T follicular helper cell (primary cell): Measurements from ENCODE around the gene ARAP3.

ENCODE experiments used
- DNase-seq: peaks from one replicate; pipeline ENCODE4 v3.0.0-alpha.2; 2020; ENCODE audit warnings: low read depth

Gene ARAP3

DNA sequence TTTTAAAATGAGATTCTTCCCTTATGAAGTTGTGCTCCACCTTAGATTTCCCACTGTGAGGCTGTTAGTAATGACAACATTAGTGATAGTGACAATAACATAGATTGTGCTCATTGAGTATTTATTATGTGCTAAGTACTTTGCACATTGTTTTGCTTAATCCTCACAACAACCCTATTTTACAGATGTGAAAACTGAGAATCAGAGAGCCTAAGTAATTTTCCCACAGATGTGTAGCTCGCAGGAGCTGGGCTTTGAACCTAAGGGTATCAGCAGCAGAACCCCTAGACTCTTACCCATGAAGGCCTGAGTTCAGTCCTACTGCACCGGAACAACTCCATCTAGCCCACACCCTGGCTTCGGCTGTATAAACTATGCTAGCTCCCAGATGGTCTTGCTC is 15.6 kb upstream of the ARAP3 start:
- no peak for DNase-seq

DNA sequence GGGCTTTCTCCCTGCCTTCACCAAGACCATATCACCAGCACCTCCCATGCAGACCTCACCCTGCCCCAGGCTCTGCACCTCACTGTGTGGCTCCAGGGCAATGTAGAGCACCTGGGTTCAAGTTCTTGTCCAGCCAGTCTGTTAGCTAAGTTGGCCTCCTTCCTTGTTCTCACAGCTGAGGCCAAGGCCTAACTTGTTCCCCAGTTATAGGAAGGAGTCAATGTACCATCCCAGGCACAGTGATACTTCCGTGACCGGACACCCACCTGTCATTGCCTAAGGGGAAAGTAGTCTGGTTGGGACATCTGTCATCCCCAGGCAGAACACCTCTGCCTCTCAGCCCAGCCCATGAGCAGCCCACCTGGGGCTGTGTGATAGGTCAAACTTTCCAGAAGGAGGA is 14.4 kb upstream of the ARAP3 start:
- DNase-seq: no peak

DNA sequence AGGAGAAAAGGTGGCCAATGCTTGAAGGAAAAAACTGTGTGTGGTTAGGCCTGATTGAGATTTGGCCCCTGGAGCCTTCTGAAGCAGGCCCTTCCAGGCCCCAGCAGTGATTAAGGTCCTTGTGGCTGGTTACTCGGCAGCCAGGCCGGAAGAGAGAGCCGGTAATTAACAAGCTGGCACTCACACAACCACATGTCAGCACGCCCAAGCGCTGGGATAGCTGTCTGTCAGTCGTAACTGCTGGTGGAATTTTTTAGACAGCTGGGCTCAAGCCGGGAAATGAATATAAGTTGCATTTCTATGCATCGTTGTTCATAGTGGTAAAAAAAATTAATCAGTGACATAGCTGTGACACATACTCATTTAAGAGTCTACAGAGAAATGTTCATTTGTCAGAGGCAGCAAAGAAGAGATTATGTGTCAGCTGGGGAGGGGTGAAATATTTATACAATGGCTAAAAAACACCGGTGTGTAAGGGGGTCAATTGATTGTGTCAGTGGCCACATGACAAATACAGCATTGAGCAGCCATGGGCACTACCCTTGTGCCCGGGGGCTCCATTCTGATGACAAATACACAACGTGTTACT is 13.7 kb upstream of the ARAP3 start:
- no peak for DNase-seq

DNA sequence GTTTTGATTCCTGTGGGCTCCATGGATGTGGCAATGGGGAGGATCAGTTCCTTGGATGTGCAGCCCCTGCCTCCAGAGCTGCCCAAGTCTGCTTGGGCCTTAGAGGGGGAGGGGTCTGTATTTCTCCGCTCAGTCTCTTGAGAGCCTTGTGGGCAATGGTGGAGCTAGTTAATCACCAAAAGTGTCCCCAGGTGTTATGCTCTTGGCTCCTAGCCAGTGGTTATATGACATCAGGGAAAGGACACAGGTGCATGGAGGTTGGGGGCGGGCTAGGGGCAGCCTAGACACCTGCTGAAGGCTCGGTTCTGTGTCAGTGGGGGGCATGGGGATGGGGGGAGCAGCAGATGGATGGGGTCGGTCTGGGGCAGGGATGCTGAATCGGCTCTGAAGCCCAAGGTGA is 12.4 kb upstream of the ARAP3 start:
- no peak for DNase-seq

DNA sequence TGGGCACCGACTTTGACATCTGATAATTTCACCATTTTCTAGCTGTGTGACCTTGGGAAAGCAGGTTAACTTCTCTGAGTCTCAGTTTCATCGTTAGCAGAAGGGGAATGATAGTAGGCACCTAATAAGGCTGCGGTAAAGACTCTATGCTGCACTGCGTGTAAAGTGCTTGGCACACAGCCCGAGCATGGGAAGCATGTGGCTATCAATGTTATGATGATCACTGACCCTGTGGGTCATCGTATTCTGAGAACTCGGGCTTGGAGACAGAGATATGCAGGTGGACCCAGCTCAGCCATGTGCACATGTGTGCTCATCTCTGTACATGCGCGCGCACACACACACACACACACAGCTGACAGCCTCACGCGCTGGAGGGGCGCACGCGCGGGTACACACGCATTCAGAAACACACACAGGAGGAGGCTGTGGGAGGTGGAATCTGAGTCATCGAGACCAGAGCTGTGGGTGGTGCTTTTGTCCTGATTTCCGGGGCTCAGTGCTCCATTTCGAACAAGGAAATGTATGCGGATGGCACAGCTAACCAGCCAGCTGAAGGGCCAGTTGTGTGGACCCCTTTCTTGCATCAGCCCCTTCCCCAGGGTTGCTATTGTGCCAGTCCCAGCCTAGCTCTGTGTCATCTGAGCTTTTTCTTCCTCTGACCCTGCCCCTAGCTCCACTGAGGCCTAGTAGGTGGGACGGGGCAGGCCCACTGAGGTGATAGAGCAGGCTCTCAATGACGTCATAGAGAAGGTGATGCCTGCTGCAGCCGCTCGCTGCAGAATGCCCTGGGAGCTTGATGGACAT is 11.1 kb upstream of the ARAP3 start:
- DNase-seq: peak; percentile 62

DNA sequence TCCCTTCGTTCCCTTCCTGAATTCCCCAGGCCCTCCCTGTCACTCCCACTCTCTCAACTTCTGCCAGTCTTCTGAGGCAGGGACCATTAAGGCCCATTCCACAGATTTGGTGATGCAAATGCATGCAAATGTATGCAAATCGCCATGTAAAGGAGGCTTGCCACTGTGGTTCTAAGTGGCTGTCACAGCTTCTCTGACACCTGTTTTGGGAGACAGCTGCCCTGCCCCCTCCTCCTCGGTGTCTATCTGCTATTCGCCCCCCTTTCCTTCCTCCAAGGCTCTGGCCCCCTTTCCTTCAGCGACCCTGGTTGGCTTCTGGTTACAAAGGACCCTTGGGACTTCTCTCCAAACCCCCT is 10.5 kb upstream of the ARAP3 start:
- DNase-seq: no peak

DNA sequence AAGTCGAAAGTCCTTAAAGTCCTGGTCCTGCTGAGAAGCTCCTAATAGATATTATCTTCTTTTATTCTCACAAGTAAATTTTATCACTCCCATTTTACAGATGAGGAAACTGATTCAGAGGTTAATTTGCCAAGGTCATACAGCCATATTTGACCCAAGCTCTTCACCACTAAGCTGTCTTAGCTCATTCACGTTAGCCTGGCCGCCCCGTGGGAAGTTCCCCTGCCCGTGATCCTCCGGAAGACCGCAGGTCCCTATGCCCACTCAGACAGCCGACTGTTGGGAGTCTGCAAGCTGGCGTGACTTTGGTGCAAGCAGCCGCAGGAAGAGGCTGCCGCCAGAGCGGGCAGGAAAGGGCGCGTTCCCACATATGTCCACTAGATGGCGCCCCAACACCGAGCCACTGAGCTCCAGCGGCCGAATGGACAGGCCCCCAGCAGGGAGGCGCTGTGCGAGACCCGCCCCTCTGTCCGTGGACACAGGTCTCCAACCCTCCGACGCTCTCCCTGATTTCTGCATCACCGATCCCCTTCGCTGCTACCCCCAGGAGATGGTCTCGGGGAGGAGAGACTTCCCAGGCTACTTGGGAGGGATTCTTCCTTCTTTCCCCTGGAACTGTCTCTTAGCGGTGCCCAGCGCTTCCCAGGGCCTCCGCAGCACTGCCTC is 10.0 kb upstream of the ARAP3 start:
- peak; percentile 71 for DNase-seq

DNA sequence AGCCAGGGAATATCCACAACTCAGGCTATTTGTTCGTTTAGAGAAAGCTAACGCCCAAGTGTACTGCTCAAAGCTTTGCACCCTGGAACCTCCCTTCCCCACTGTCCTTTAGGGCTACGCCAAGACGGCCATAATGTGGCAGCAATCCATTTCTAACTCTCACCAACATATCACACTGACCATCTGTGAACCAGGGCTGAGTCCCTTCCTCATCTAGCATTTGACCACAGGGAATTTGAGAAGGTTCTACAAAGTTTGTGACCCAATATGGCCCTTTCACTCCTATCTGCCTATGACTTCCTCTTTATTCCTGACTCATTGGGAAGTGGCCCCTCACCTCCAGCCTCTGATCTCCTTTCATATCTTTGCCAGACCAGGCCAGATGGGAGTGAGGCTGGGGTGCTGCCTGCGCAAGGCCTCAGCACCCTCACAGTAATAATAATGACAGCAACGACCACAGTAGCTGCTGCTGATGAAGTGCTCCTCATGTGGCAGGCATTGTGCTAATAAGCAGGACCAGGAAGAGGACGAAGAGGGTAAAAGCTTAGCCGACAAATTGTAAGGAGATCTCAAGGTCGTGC is 9.3 kb upstream of the ARAP3 start:
- DNase-seq: no peak

DNA sequence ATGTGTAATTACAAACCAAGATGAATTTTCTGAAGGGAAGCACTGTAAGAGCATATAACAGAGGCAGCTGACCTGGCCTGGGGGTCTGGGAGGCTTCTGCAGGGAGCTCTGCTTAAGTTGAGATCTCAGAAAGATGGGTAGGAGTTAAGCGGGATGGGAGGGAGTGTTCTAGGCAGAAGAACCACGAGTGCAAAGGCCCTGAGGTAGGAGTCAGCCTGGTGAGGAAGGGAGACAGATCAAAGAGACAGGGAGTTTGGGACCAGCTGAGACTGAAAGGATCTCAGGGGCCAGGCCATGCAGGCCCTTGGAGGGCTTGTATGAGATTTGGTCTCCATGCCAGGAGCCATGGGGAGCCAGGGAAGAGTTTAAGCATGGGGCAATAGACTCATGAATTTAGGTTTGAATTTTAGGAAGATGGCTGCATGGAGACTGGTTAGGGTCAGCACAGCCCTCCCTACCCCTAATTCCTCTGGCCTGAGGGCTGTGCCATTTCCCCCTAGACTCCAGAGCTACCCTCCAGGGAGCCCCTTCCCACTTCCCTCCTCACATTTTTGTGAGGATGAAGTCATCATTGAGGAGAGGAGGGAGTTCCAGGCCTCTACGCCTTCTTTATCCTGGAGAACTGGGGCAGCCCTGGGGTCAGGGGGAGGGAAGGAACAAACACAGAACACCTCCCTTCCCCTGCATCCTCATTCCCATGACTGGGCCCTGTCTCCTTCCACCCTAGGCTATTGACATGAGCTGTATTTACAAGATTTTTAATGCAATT is 4.8 kb upstream of the ARAP3 start:
- DNase-seq: no peak

DNA sequence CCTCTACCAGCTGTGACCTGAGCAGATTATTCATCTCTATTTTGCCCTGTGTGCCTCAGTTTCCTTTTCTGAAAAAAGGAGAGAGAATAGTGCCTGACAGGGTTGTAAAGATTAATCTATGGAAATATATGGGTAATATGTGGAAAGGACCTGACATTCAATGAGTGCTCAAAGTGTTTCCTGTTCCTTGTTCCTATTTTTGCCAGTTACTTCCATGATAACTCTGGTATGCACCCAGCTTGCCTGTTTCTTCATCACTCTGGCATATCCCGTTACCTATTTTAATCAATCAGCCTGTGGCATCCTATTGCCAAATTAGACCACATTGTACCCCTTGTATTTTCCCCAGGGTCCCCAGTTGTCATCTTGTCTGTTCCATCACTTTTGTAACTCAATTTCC is 3.6 kb upstream of the ARAP3 start:
- no peak for DNase-seq

DNA sequence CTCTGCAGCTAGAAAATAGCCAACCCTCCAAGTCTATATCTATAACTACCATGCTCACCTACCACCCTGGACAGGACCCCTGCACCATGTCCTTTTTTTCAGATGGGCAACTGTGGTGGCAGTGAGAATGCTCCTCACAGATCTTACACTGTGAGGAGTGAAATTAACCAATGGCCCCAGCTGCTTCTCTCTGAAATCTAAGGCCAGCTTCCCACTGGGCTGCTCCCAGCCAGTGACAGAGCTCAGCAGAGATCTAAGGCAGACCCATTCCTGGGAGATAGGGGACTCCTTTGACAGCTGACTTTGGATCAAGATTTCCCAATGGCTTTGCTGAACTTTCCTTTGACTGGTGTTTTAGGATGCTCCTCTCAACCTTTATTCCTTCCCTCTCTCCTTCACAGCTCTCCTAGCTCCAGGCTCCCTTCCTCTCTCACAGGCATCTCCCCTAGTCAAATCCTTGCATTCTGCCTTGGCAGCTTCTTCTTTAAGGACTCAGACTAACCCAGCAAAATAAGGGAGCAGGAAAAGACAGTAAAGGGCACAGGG is 1.6 kb upstream of the ARAP3 start:
- DNase-seq: no peak

DNA sequence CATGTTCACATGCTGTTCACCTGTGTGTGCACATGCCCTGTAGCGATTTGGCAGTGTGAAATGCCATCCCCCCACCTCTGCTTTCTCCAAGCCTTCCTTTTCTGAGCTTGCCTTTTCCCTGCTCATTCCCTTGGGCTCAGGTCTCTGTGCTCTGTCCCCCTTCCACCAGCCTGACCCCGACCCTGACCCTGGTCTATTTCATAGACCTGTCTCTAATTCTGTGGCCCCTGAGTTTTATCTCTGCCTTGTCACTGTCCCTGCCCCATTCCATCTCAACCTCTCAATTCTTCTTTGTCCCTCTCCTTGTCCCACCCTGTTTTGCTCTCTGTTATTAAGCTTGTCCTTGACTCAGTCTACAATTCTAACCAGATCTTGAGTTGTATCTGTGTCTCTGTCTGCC is 735 bp downstream of the ARAP3 start:
- no peak for DNase-seq

DNA sequence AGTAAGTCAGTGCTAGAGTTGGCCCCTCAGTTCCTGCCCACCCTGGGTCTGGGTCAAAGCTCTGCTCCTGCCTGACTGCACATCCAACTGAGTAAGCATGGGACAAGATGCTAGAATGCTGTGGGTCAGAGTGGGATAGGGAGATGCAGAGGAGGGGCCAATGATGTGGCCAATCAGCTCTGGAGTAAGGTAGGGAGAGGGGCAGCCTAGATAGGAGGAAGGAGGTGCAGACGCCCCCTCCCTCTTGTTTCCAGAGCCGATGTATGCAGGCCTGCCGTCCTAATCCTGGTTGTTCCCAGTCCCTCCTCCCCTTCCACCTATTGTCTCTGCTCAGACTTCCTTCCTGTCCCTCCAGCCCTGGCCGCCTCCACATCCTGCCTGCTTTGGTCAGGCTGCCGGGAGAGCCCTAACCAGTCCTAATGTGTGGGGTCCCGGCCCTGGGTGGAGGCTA is 1.3 kb downstream of the ARAP3 start:
- DNase-seq: no peak

DNA sequence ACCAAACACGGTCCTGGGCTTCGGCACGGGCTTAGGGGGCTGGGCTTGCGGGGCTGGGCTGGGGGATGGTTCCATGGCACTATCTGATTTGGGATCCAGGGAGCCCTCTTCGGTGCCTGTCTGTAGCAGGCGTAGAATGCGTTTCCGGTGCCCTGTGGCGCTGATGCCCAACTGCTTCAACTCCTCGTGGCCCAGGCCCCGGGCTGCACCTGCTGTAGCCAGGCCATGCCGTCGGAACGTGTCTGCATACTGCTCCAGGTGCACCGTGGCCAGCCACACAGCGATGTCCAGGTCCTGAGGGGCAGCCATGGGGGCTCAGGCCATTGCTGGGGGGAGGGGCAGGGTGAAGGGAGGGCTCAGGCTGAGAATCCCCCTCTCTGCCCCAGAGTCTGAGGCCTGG is 1.9 kb downstream of the ARAP3 start:
- DNase-seq: no peak

DNA sequence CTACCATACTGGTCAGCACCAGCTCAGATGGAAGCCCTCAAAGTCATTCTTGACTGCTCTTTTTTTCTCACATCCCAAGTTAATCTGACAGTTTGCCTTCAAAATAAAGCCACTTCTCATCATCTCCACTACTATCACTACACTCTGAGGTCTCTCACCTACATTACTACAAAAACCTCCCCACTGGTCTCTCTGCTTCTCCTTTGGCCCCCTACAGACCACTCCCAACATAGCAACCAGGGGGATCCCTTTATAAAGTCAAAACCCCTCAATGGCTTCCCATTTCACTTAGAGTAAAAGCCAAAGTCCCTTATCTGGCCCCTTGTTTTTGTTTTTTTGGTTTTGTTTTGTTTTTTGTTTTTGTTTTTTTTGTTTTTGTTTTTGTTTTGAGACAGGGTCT is 4.6 kb downstream of the ARAP3 start:
- no peak for DNase-seq

DNA sequence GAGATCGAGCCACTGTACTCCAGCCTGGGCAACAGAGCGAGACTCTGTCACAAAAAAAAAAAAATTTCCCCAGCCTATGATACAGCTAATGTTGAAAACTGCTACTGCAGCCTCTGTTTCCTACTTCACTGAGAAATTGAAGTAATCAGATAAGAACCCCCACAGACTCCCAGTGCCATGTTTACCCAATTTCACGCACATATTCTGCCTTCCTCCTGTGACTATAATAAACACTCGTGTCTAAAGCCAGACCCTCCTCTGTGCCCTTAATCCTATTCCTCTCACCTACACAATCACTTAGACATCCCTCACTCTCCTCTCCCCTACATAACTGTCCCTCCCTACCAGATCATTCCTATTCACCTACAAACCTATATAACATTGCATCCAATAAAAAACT is 6.4 kb downstream of the ARAP3 start:
- DNase-seq: no peak

DNA sequence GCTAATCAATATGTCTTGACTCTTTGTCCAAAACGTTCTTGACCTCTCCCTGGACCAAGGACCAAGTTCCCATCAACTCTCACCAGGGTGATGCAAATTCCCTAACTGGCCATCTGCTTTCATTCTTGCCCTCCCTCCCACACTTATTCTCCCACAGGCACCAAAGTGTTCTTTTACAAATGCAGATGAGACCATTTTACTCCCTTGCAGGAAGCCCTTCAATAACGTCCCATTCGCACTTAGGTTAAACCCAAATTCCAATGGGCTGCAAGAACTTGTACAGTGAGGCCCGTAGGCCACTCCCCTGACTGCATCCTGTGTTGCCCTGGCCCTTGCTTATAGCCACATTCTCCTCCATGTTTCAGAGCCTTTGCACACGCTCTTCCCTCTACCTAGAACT is 7.3 kb downstream of the ARAP3 start:
- no peak for DNase-seq

DNA sequence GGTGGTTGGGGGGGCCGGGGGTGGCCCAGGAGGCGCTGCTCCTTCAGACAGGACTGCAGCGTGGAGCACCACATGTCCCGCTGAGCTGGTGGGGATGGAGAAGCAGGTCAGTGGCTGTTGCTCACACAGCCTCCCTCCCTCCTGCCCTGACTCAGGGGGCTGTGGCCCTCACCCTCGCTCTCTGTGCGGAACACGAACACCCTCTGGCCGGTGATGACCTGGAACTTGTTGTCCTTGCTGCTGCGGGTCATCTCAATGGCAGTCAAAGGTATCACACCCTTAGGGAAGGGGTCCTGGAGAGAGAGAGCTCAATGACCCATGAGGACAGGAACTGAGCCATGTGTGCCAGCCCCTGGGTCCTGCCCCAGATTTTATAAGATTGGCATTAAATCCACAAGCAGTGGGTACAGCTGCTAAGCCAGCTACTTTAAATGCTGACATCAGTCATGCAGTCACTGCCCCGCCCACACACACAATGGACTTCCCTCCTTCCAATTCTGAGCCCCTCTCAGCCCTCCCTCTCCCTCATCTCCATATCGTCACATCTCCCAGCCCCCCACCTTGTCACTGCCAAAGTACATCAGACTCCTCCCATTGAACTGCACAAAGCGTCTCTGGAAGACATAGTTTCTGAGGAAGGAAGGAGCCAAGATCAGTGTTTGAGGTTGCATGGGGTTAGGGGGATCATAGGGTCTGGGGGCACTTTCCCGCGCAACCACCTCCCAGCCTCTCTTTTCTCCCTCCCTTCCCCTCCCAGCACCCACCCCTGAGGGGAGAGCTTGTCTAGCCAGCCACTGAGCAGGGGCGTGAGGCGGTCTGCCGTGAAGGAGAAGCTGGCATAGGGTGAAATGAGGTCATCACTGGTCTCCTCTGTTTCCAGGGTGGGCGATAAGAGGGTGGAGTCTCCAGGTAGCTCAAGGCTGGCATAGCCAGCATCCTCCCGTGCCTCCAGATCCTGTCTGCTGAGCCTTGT is 8.9 kb downstream of the ARAP3 start:
- no peak for DNase-seq

DNA sequence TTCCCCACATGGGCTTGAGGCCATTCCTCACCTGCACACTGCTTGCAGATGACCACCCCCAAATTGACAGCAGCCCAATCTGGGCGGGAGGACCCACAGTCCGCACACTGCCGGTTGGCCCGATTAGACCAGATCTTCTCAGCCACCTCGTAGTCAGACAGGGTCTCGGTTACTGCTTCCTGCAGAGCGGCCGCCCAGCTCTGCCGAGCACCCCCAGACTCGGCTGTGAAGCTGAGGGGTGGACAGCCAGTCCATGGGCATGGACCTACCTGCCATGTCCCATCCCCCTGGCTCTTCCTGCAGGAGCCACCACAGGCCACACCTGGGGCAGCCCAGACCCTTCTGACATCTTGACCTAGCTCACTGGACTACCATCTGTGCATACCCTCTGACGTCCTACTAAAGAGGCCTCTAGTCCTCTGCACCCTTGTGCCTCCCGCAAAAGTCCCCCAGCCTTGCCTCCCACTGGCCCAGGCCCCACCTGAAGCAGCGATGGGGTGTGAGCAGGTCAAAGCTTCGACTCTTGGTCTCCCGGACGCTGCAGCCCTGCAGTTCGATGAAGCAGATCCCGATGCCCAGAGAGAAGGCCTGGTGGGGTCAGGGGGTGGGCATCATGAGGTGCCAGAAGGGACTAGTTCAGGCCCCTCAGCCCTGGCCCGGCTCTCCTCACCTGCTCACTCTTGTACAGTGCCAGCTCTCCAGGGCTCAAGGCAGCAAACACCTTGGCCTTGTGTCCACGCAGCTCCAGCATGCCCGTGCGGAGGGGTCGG is 9.8 kb downstream of the ARAP3 start:
- DNase-seq: no peak

DNA sequence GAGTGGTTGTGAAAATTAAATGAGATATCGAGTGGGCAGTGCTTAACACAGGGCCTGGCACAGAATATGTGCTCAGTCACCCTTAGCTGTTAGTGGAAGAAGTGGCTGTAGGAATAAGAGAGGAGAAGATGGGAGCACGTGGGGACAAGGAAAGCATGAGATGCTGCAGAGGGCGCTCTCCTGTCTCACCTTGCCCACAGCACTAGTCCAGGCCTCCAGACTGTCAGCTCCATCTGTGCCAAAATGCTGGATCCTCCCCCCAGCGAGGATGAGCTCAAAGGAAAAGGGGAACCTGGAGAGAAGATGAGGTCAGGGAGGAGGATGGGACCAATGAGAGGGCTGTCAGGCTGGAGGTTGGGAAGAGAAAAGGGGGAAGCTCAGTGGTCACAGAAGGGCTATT is 12.5 kb downstream of the ARAP3 start:
- no peak for DNase-seq
